ENCODE data around the gene LILRA6. TPM values are rescaled to one million over a fixed set of nuclear protein-coding genes. Genes with fewer than 3 reads are reported as not detected.
A peak's percentile ranks its signal among the peaks of the same experiment; 100 is the strongest.

The LILRA6 gene
- total RNA-seq, 1 experiment from 2014 or later = not detected

GRCh38 chr19:54206030-54206830 lies 36.4 kb downstream of the LILRA6 start:
- no peak for ATAC-seq
- H3K4me1 ChIP-seq (ENCODE audit: control insufficient read depth in 1 of 2, insufficient read depth in 2 of 2, low read length in 2 of 2) = peaks cover 18 to 63% of the 10 kb centered on the region in 2 experiments
- no peak overlapping the region for H3K4me2 ChIP-seq (ENCODE audit: low read length)
- no peak overlapping the region for H2AFZ ChIP-seq (ENCODE audit: low read depth, low read length, poor library complexity, severe bottlenecking)
- BruUV-seq (replicated peaks) = no TSS peak
- H3K9me2 ChIP-seq (ENCODE audit: insufficient read depth) = no peaks in the 10 kb centered on the region
- H3K79me2 ChIP-seq (ENCODE audit: insufficient read depth, low read length) = peaks cover 68% of the 10 kb centered on the region
- TF ChIP-seq ZBTB33 (IDR thresholded peaks at IDR 0.05; ENCODE audit: extremely low read depth, insufficient replicate concordance, low read length) (no peak), EZH2 (IDR thresholded peaks at IDR 0.05) (no peak), ZFX (IDR thresholded peaks at IDR 0.05) (no peak), CEBPB (IDR thresholded peaks at IDR 0.05; ENCODE audit: low read depth) (no peak), SIN3A (IDR thresholded peaks at IDR 0.05; ENCODE audit: low read depth) (no peak), TCF7L2 (IDR thresholded peaks at IDR 0.05; ENCODE audit: borderline replicate concordance, extremely low read depth, insufficient read depth, insufficient read length) (no peak), CBX3 (IDR thresholded peaks at IDR 0.05; ENCODE audit: low read depth) (no peak), SRF (IDR thresholded peaks at IDR 0.05; ENCODE audit: low read depth) (no peak), FOSL1 (IDR thresholded peaks at IDR 0.05; ENCODE audit: low read depth) (no peak), ELF1 (IDR thresholded peaks at IDR 0.05; ENCODE audit: borderline replicate concordance, low read depth) (no peak), ZNF274 (IDR thresholded peaks at IDR 0.05; ENCODE audit: low read depth, low read length) (no peak), CTCF (IDR thresholded peaks at IDR 0.05 in 2 of 3, conservative IDR thresholded peaks at IDR 0.05 in 1 of 3; ENCODE audit: borderline replicate concordance in 1 of 3, insufficient read depth in 1 of 3, low read depth in 2 of 3, low read length in 2 of 3) (no peak)
- H3K27me3 ChIP-seq (ENCODE audit: insufficient read depth, low read length) = no peaks in the 10 kb centered on the region
- H3K9me3 ChIP-seq (ENCODE audit: control insufficient read depth in 1 of 2, insufficient read depth in 1 of 2, low read depth in 1 of 2, low read length in 2 of 2) = no peaks in the 10 kb centered on the region
- ChIA-PET POLR2A (interaction anchor here (1.7 to 2.5 kb wide), 2 partner anchors 12 to 16 kb away, joined by 4 to 16 read pairs; partner anchors contain the start of genes MBOAT7 and TSEN34), RAD21 (ENCODE audit: low non-redundant PET in 1 of 2, low total read pairs in 2 of 2, uncharacterized antibody in 2 of 2, unreplicated experiment in 2 of 2) (no interaction called here), CTCF (no interaction called here)
- no peak for DNase-seq (ENCODE audit: low read depth, low spot score)
- H3K4me3 ChIP-seq (replicated peaks in 1 of 2; ENCODE audit: low read depth in 1 of 2, low read length in 2 of 2) = no peak overlapping the region
- peaks cover 73% of the 10 kb centered on the region; the same call in 1 of the 2 replicates for H4K20me1 ChIP-seq (ENCODE audit: insufficient read depth)
- H3K36me3 ChIP-seq (ENCODE audit: control insufficient read depth in 1 of 2, insufficient read depth in 2 of 2, low read length in 2 of 2) = peaks cover 55 to 70% of the 10 kb centered on the region in 2 experiments
- H3K27ac ChIP-seq (ENCODE audit: low read depth, low read length) = no peak overlapping the region
- intact Hi-C loops (cut with micrococcal nuclease) = no loop called here
- peak overlapping the region; percentile 18; the same call in 1 of the 2 replicates for H3K9ac ChIP-seq (ENCODE audit: low read length)

Measured in HCT116 (cell line).